ENCODE data around the gene GUCY2C. TPM values are rescaled to one million over a fixed set of nuclear protein-coding genes. Genes with fewer than 3 reads are reported as not detected.
A peak's percentile ranks its signal among the peaks of the same experiment; 100 is the strongest.
"Not testable (repeated sequence)": the region's sequence is repeated elsewhere in the genome, so short reads cannot be mapped to it uniquely, and the experiment has no call there.

GUCY2C gene
- not detected for polyA plus RNA-seq (2013, experiment 1 of 2; ENCODE audit: insufficient read length)
- not detected for polyA plus RNA-seq (2013, experiment 2 of 2; ENCODE audit: insufficient read length)

- DNase-seq: no peak
Measured at GRCh38 chr12:14696265-14696741, at the start of gene GUCY2C. TSS of gene GUCY2C (minus strand) at chr12:14696599. CDS start at chr12:14696448, 151 bp downstream.

GRCh38 chr12:14743061-14743460 is 46.7 kb upstream of the GUCY2C start:
- DNase-seq: no peak

DNA sequence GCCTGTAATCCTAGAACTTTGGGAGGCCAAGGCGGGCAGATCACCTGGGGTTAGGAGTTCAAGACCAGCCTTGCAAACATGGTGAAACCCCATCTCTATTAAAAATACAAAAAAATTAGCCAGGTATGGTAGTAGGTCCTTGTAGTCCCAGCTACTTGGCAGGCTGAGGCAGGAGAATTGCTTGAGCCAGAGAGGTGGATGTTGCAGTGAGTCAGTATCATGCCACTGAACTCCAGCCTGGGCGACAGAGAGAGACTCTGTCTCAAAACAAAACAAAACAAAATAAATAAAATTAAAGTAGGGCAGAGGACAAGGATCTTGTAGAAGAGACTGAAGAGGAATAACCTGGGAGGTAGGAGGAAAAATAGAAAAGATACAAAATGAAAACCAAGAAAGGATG is 45.5 kb upstream of the GUCY2C start:
- no peak for DNase-seq

DNA sequence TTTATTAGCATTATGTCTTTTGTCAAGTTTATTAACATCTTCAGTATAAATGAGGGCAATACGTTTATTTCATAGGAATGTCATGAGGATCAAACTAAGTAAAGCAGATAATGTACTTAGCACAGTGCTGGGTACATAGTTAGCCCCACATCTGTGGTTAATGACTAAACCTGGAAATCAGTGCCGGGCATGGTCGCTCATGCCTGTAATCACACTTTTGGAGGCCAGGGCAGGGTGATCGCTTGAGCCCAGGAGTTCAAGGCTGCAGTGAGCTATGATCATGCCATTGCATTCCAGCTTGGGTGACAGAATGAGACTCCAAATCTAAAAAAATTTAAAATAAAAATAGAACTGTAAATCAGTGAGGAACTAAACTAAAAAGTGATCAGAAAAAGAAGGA is 44.8 kb upstream of the GUCY2C start:
- DNase-seq: no peak

- DNase-seq: not testable (repeated sequence)
Measured at GRCh38 chr12:14736441-14736840, 40.0 kb upstream of the GUCY2C start.

- no peak for DNase-seq
Measured at GRCh38 chr12:14731821-14732220, 35.4 kb upstream of the GUCY2C start.

- no peak for DNase-seq
Measured at GRCh38 chr12:14729586-14729985, 33.2 kb upstream of the GUCY2C start.

GRCh38 chr12:14723763-14724162 is 27.4 kb upstream of the GUCY2C start:
- peak; percentile 46 for DNase-seq

DNA sequence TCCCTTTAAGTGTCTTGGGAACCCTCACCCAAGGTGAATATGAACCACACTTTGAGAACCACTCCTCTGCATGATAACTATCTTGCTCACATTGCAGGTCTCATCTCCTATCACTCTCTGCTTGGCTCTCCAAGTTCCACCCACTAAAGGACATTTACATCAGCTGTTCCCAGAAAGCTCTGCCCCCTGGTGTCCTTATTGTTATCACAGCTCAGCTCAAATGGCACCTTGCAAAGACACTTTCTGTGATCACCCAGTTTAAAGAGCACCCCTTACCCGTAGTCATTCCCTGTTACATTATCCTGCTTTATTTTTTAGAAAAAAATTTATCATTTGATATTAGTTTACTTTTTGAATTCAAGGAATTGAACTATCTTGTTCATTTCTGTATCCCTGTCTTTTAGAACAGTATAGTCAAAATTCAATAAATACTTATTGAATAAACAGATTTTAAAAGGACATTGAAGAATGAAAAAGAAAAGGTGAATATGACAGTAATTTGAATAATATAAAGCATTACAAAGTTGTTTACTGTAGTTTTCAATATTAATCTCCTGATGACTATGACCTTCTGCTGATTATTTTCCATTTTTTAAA is 20.5 kb upstream of the GUCY2C start:
- DNase-seq: peak; percentile 42

DNA sequence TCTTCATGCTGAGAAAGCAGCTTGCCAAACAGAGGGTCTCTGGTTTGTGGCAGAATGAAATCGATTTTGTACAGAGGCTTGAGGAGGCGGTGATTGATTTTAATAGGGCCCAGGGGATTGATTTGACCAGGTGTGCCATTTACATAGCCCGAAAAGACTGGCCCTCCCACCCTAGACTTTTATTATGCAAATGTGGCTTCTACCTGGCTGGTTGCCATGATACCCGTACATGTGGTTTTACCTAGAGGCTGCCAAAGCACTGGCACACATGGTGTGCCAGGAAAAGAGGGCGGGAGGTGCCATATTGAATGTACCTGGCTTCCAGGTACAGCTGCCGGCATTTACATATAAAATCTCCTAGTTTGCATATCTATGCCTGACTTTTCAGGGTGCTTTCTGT is 18.0 kb upstream of the GUCY2C start:
- no peak for DNase-seq

- DNase-seq: no peak
Measured at GRCh38 chr12:14710632-14711320, 14.4 kb upstream of the GUCY2C start.

DNA sequence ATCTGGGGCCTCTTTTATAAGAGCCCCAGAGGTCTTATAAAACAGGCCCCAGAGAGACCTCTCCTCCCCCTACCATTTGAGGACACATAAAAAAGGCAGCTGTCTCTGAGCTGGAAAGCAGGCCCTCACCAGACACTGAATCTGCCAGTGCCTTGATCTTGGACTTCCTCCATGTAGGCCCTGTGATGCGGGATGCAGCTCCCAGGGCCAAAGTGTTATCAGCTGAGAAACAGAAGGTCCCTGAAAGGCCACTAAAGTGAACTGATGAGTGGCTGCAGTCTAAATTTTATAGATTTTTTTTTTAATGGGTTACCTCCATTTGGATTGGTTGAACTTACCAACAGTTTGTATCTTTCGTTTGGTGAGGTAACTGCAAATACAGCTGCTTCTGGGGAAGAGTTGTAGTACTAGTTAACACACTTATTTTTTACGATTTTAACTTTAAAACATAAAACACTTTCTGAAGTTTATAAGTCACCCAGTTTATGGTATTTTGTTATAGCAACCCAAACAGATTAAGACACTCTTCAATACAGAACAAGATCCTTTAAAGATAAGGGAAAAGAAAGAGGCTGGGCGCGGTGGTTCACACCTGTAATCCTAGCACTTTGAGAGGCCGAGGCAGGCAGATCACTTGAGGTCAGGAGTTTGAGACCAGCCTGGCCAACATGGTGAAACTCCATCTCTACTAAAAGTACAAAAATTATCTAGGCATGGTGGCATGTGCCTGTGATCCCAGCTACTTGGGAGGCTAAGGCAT is 5.6 kb upstream of the GUCY2C start:
- no peak for DNase-seq

DNA sequence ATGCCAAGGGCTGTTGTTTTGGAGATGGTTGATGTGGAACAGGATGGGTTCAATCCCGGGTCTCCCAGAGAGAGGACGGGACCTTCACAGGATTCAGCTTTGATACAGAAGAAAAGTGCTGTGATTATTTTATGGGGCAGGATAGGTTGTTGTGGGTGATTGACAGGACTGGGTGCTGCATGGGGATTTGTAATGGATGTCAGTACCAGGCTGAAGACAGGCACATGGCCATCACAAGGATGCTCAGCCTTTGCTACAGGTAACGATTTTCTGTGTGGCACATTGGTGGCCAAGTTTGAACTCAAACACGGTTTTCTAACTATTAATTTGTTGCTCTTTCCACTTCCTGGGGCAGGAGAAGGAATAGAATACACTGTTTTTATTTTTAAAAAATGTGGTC is 4.5 kb upstream of the GUCY2C start:
- no peak for DNase-seq

GRCh38 chr12:14699923-14700322 is 3.5 kb upstream of the GUCY2C start:
- no peak for DNase-seq

- DNase-seq: no peak
Measured at GRCh38 chr12:14698555-14698954, 2.2 kb upstream of the GUCY2C start.

- DNase-seq: no peak
Measured at GRCh38 chr12:14695715-14696141, 671 bp downstream of the GUCY2C start.

GRCh38 chr12:14694970-14695369 is 1.4 kb downstream of the GUCY2C start:
- no peak for DNase-seq

- DNase-seq: no peak
Measured at GRCh38 chr12:14694145-14694714, 2.2 kb downstream of the GUCY2C start.

- no peak for DNase-seq
Measured at GRCh38 chr12:14693116-14693515, 3.3 kb downstream of the GUCY2C start.

DNA sequence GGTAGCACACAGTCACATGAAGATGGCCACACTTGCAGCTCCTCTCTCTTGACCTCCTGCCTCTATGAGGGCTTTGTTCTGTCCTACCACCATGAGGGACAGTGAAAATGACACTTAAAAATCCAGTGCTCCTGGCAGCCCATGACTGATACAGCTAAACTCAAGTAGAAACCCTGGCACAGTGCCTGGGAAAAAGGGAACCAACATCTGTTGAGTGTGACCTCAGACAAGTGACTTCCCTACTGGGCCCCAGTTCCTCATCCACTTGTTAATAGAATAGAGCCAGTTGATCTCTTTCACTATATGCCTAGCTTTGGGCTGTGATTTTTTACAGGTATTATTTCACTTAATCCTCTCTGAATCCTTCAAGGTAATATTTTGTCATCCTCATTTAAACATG is 4.8 kb downstream of the GUCY2C start:
- no peak for DNase-seq

DNA sequence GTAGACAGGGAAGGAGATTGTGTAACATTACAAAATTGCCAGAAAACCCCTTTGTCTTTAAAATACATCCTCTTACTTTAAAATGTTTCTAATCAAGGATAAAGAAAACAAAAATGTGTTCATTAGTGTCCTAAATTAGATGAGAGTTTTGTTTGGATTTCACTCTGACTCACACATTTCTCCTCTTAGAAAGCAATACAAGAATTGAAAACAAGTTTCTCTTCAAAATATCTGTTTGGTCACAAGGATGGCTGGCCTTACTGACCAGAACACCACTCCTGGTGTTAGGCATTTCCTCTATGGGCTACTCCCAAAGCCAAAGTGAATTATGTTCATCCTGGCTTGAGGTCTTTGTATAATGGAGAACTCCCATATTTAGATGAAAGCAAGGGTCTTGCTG is 6.4 kb downstream of the GUCY2C start:
- no peak for DNase-seq

- DNase-seq: no peak
Measured at GRCh38 chr12:14689144-14689543, 7.3 kb downstream of the GUCY2C start.

GRCh38 chr12:14682231-14682630 is 14.2 kb downstream of the GUCY2C start:
- not testable (repeated sequence) for DNase-seq
